KMS-11 (cell line): ENCODE results near the gene HOXA2.

ENCODE experiments used
- H2AFZ ChIP-seq: fragments of 200-600 bp; sonication (generic); 2 replicates; pipeline ENCODE4 v1.6.1; 2016; ENCODE audit warnings: antibody characterized with exemption, mixed run types, low read depth
- H3K27ac ChIP-seq: fragments of 200-600 bp; sonication (generic); 2 replicates; pipeline ENCODE4 v1.6.1; 2016; ENCODE audit warnings: mild to moderate bottlenecking, mixed run types
- H3K27me3 ChIP-seq: fragments of 200-600 bp; sonication (generic); 2 replicates; pipeline ENCODE4 v1.6.1; 2017; ENCODE audit warnings: mild to moderate bottlenecking, low read depth, mixed run types, moderate library complexity; ENCODE audit not compliant: insufficient read depth
- H3K36me3 ChIP-seq: fragments of 200-600 bp; sonication (generic); 2 replicates; pipeline ENCODE4 v1.6.1; 2017; ENCODE audit warnings: mild to moderate bottlenecking, mixed run types; ENCODE audit not compliant: insufficient read depth
- H3K4me1 ChIP-seq: fragments of 200-600 bp; sonication (generic); 2 replicates; pipeline ENCODE4 v1.6.1; 2016; ENCODE audit warnings: mild to moderate bottlenecking, low read depth, mixed run types; ENCODE audit not compliant: poor library complexity, severe bottlenecking
- H3K4me2 ChIP-seq: fragments of 200-600 bp; sonication (generic); 2 replicates; pipeline ENCODE4 v1.7.0; 2016; ENCODE audit warnings: mild to moderate bottlenecking, mixed run types
- H3K4me3 ChIP-seq: fragments of 200-600 bp; sonication (generic); IDR thresholded peaks from 2 replicates; pipeline ENCODE4 v1.6.1; 2017; ENCODE audit warnings: low read depth, low read length, mixed read lengths; ENCODE audit not compliant: insufficient read depth
- H3K79me2 ChIP-seq: fragments of 200-600 bp; sonication (generic); 2 replicates; pipeline ENCODE4 v1.6.1; 2016; ENCODE audit warnings: low read depth, mixed run types; ENCODE audit not compliant: insufficient read depth
- H3K9ac ChIP-seq: fragments of 200-600 bp; sonication (generic); 2 replicates; pipeline ENCODE4 v1.6.1; 2016; ENCODE audit warnings: mild to moderate bottlenecking, mixed run types
- H4K20me1 ChIP-seq: fragments of 200-600 bp; sonication (generic); 2 replicates; pipeline ENCODE4 v1.6.1; 2016; ENCODE audit warnings: mild to moderate bottlenecking, mixed run types; ENCODE audit not compliant: insufficient read depth
- CTCF ChIP-seq: fragments of 200-600 bp; sonication (generic); conservative IDR thresholded peaks from 2 replicates; pipeline ENCODE4 v1.6.1; 2017; ENCODE audit warnings: low read depth, mild to moderate bottlenecking, antibody characterized with exemption, low read length, moderate library complexity, mixed read lengths

Gene HOXA2

GRCh38 chr7:27108390-27109127 lies 6.1 kb upstream of the HOXA2 start:
- Histone ChIP-seq H3K4me3 (no peak overlapping the region), H3K27ac (no peak overlapping the region), H3K4me1 (no peaks in the 10 kb centered on the region), H3K4me2 (no peak overlapping the region), H2AFZ (no peak overlapping the region), H4K20me1 (no peaks in the 10 kb centered on the region), H3K27me3 (no peaks in the 10 kb centered on the region), H3K79me2 (no peaks in the 10 kb centered on the region), H3K36me3 (no peaks in the 10 kb centered on the region), H3K9ac (no peak overlapping the region)
- no peak for TF ChIP-seq CTCF

- Histone ChIP-seq H3K36me3 (no peaks in the 10 kb centered on the region), H3K4me3 (no peak overlapping the region), H2AFZ (no peak overlapping the region), H3K27ac (no peak overlapping the region), H3K9ac (no peak overlapping the region), H3K27me3 (no peaks in the 10 kb centered on the region), H3K79me2 (no peaks in the 10 kb centered on the region), H4K20me1 (no peaks in the 10 kb centered on the region), H3K4me2 (no peak overlapping the region), H3K4me1 (no peaks in the 10 kb centered on the region)
- no peak for TF ChIP-seq CTCF
Measured at GRCh38 chr7:27107391-27108381, 5.2 kb upstream of the HOXA2 start.

GRCh38 chr7:27106901-27107240 lies 4.4 kb upstream of the HOXA2 start:
- no peaks in the 10 kb centered on the region for H3K79me2 ChIP-seq
- H3K27me3 ChIP-seq: no peaks in the 10 kb centered on the region
- no peak overlapping the region for H3K4me2 ChIP-seq
- H3K36me3 ChIP-seq: no peaks in the 10 kb centered on the region
- H4K20me1 ChIP-seq: no peaks in the 10 kb centered on the region
- TF ChIP-seq CTCF: no peak
- no peak overlapping the region for H3K9ac ChIP-seq
- no peak overlapping the region for H3K27ac ChIP-seq
- no peak overlapping the region for H2AFZ ChIP-seq
- no peak overlapping the region for H3K4me3 ChIP-seq
- no peaks in the 10 kb centered on the region for H3K4me1 ChIP-seq

- no peak overlapping the region for H3K4me2 ChIP-seq
- no peak overlapping the region for H3K9ac ChIP-seq
- no peaks in the 10 kb centered on the region for H3K36me3 ChIP-seq
- H3K4me1 ChIP-seq: no peaks in the 10 kb centered on the region
- H4K20me1 ChIP-seq: no peaks in the 10 kb centered on the region
- TF ChIP-seq CTCF: no peak
- no peak overlapping the region for H3K27ac ChIP-seq
- H3K79me2 ChIP-seq: no peaks in the 10 kb centered on the region
- no peak overlapping the region for H3K4me3 ChIP-seq
- H3K27me3 ChIP-seq: no peaks in the 10 kb centered on the region
- no peak overlapping the region for H2AFZ ChIP-seq
Measured at GRCh38 chr7:27106181-27106900, 3.9 kb upstream of the HOXA2 start.
